Mucosa of descending colon (tissue), 3 donors: ENCODE data around the gene CTNNA3. TPM values are rescaled to one million over a fixed set of nuclear protein-coding genes. Genes with fewer than 3 reads are reported as not detected.
"Not testable (repeated sequence)": the region's sequence is repeated elsewhere in the genome, so short reads cannot be mapped to it uniquely, and the experiment has no call there.

Source experiments
- ATAC-seq: fragments of 200-7000 bp; cut with Tn5 transposase; one replicate; pipeline ENCODE4 v1.9.1; 2020; ENCODE audit warnings: mild to moderate bottlenecking, moderate library complexity
- DNase-seq, 3 donors: peaks; one replicate each; pipeline ENCODE4 v3.0.0-alpha.2; 2020
- H3K36me3 ChIP-seq: fragments of 200-600 bp; one replicate; pipeline ENCODE4 v1.8.0; 2021; ENCODE audit warnings: low read depth, mild to moderate bottlenecking
- H3K4me1 ChIP-seq: fragments of 200-600 bp; one replicate; pipeline ENCODE4 v1.8.0; 2021; ENCODE audit warnings: low read depth, mild to moderate bottlenecking
- H3K4me3 ChIP-seq: fragments of 200-600 bp; one replicate; pipeline ENCODE4 v1.8.0; 2021; ENCODE audit warnings: mild to moderate bottlenecking
- H3K9me3 ChIP-seq: fragments of 200-600 bp; one replicate; pipeline ENCODE4 v1.8.0; 2021; ENCODE audit warnings: mild to moderate bottlenecking
- CTCF ChIP-seq: fragments of 200-600 bp; IDR thresholded peaks from one replicate; pipeline ENCODE4 v1.8.0; 2022; ENCODE audit warnings: antibody characterized with exemption, mild to moderate bottlenecking
- intact Hi-C, 2 donors: fragments of 100-400 bp; cut with DNase I in 1 of 2; cut with micrococcal nuclease in 1 of 2; formaldehyde crosslinking; loops; one replicate each; pipeline versions ENCODE4 v1.11.0 to v1.11.1; 2022; cut with DNase I, micrococcal nuclease
- total RNA-seq, 3 donors: library from RNA; stranded (reverse); fragmentation: NEBNext Ultra II Directional in 2 of 3; extraction: Animal tissue kit (Norgen Biotek cat#: 25700) in 2 of 3; gene quantifications; one replicate each; pipeline versions ENCODE4 v1.2.1 to v1.2.4, GENCODE V29; 2021 to 2023
- donor health status: DM: no; HTN: no; CAD: no; lungs with moderate emphysema.
- donor health status: DM: no; HTN: no; CAD: no.
- donor health status: DM: no; HTN: yes; CAD: no.

The CTNNA3 gene
- total RNA-seq, 3 donors from 2014 or later: 0.52 to 7.5 (median 0.70) TPM

GRCh38 chr10:67705921-67706320 lies 9.9 kb upstream of the CTNNA3 start:
- Histone ChIP-seq H3K36me3 (no peaks in the 10 kb centered on the region), H3K9me3 (no peaks in the 10 kb centered on the region), H3K4me3 (no peak overlapping the region), H3K4me1 (no peaks in the 10 kb centered on the region)
- ATAC-seq (no peak), DNase-seq (no peak)
- intact Hi-C loops: no loop called here
- TF ChIP-seq CTCF: no peak

- not testable (repeated sequence) for H3K9me3 ChIP-seq, H3K4me3 ChIP-seq, DNase-seq, H3K4me1 ChIP-seq, ATAC-seq, H3K36me3 ChIP-seq
- intact Hi-C loops: loop anchor here (5.0 to 10.0 kb wide), 2 partner anchors 83 to 85 kb away; no protein-coding TSS in a partner anchor
Measured at GRCh38 chr10:67699613-67700270, 3.7 kb upstream of the CTNNA3 start.

GRCh38 chr10:67698164-67698563 lies 2.2 kb upstream of the CTNNA3 start:
- intact Hi-C loops: loop anchor here (5.0 to 10.0 kb wide), 2 partner anchors 84 to 87 kb away; no protein-coding TSS in a partner anchor
- Histone ChIP-seq H3K36me3 (no peaks in the 10 kb centered on the region), H3K4me3 (no peak overlapping the region), H3K9me3 (no peaks in the 10 kb centered on the region), H3K4me1 (no peaks in the 10 kb centered on the region)
- ATAC-seq (no peak), DNase-seq (no peak)
- no peak for TF ChIP-seq CTCF

GRCh38 chr10:67697724-67698131 lies 1.7 kb upstream of the CTNNA3 start:
- no peaks in the 10 kb centered on the region for H3K4me1 ChIP-seq
- no peaks in the 10 kb centered on the region for H3K9me3 ChIP-seq
- no peak overlapping the region for H3K4me3 ChIP-seq
- intact Hi-C loops: loop anchor here (5.0 to 10.0 kb wide), 2 partner anchors 85 to 87 kb away; no protein-coding TSS in a partner anchor
- H3K36me3 ChIP-seq: no peaks in the 10 kb centered on the region
- peak; percentile 70 for ATAC-seq
- peak in 1 of 3 donors; percentile 39 for DNase-seq
- peak; percentile 42 for TF ChIP-seq CTCF

- Histone ChIP-seq H3K4me3 (no peak overlapping the region), H3K4me1 (no peaks in the 10 kb centered on the region), H3K9me3 (no peaks in the 10 kb centered on the region), H3K36me3 (no peaks in the 10 kb centered on the region)
- no peak for TF ChIP-seq CTCF
- intact Hi-C loops: loop anchor here (5.0 to 10.0 kb wide), 2 partner anchors 86 to 88 kb away; no protein-coding TSS in a partner anchor
- no peak for ATAC-seq
- no peak for DNase-seq
Measured at GRCh38 chr10:67696679-67697078, 684 bp upstream of the CTNNA3 start.

GRCh38 chr10:67695555-67695954 lies 440 bp downstream of the CTNNA3 start:
- TF ChIP-seq CTCF: no peak
- intact Hi-C loops: loop anchor here (5.0 to 10.0 kb wide), 2 partner anchors 87 to 89 kb away; no protein-coding TSS in a partner anchor
- ATAC-seq (no peak), DNase-seq (no peak)
- Histone ChIP-seq H3K4me1 (no peaks in the 10 kb centered on the region), H3K9me3 (no peaks in the 10 kb centered on the region), H3K36me3 (no peaks in the 10 kb centered on the region), H3K4me3 (no peak overlapping the region)

- H3K36me3 ChIP-seq, H3K9me3 ChIP-seq, H3K4me3 ChIP-seq, H3K4me1 ChIP-seq, DNase-seq, ATAC-seq: not testable (repeated sequence)
- intact Hi-C loops: loop anchor here in 1 of 2 donors (10.0 kb wide), 1 partner anchor 93 kb away; no protein-coding TSS in a partner anchor
Measured at GRCh38 chr10:67691861-67692260, 4.1 kb downstream of the CTNNA3 start.

- H3K9me3 ChIP-seq, DNase-seq, ATAC-seq, H3K4me1 ChIP-seq, H3K4me3 ChIP-seq, H3K36me3 ChIP-seq: not testable (repeated sequence)
- intact Hi-C loops: loop anchor here in 1 of 2 donors (10.0 kb wide), 1 partner anchor 94 kb away; no protein-coding TSS in a partner anchor
Measured at GRCh38 chr10:67690540-67690939, 5.5 kb downstream of the CTNNA3 start.

GRCh38 chr10:67684140-67684539 lies 11.9 kb downstream of the CTNNA3 start:
- H3K4me1 ChIP-seq, DNase-seq, H3K4me3 ChIP-seq, ATAC-seq, intact Hi-C loops, H3K36me3 ChIP-seq: not testable (repeated sequence)
- H3K9me3 ChIP-seq: peaks cover 17% of the 10 kb centered on the region
